Measurements from ENCODE around the gene CASP2.

CASP2 gene

GRCh38 chr7:143299346-143299745, 11.2 kb downstream of the CASP2 start:
- DNase-seq: no peak

- DNase-seq: peak; percentile 6
These were observed 11.7 kb downstream of the CASP2 start for GRCh38 chr7:143299840-143300239.

GRCh38 chr7:143300959-143301935, 13.1 kb downstream of the CASP2 start:
- DNase-seq: no peak

- DNase-seq: no peak
These were observed 15.6 kb downstream of the CASP2 start for GRCh38 chr7:143303733-143304132.

GRCh38 chr7:143304938-143305337, 16.8 kb downstream of the CASP2 start:
- no peak for DNase-seq

GRCh38 chr7:143305423-143306070, 17.4 kb downstream of the CASP2 start:
- DNase-seq: no peak

GRCh38 chr7:143308632-143309031, 20.5 kb downstream of the CASP2 start:
- no peak for DNase-seq

GRCh38 chr7:143314127-143314526, 26.0 kb downstream of the CASP2 start:
- DNase-seq: no peak

GRCh38 chr7:143315776-143316175, 27.6 kb downstream of the CASP2 start, which contains the start of gene CLCN1:
CLCN1 (plus strand) TSS chr7:143316111; CDS start chr7:143316213, 102 bp downstream.
- DNase-seq: no peak

- no peak for DNase-seq
These were observed 28.3 kb downstream of the CASP2 start for GRCh38 chr7:143316492-143316891.

- no peak for DNase-seq
These were observed 30.5 kb downstream of the CASP2 start for GRCh38 chr7:143318661-143319060.

GRCh38 chr7:143320620-143321019, 32.5 kb downstream of the CASP2 start:
- DNase-seq: no peak

GRCh38 chr7:143321242-143321641, 33.1 kb downstream of the CASP2 start:
- no peak for DNase-seq

GRCh38 chr7:143321734-143322133, 33.6 kb downstream of the CASP2 start:
- DNase-seq: no peak

GRCh38 chr7:143322760-143323633, 34.8 kb downstream of the CASP2 start:
- no peak for DNase-seq

GRCh38 chr7:143323653-143324052, 35.5 kb downstream of the CASP2 start:
- no peak for DNase-seq

GRCh38 chr7:143325240-143325639, 37.1 kb downstream of the CASP2 start:
- no peak for DNase-seq

- no peak for DNase-seq
These were observed 39.8 kb downstream of the CASP2 start for GRCh38 chr7:143327903-143328302.

- DNase-seq: no peak
These were observed 41.5 kb downstream of the CASP2 start for GRCh38 chr7:143329471-143330170.

- DNase-seq: no peak
These were observed 43.1 kb downstream of the CASP2 start for GRCh38 chr7:143331179-143331801.

GRCh38 chr7:143334244-143334643, 46.1 kb downstream of the CASP2 start:
- DNase-seq: no peak

- DNase-seq: no peak
These were observed 49.1 kb downstream of the CASP2 start for GRCh38 chr7:143337216-143337615.

Data from NCI-H1048 (cell line).